SK-N-SH (cell line): ENCODE measurements around the gene NUSAP1. TPM values are rescaled to one million over a fixed set of nuclear protein-coding genes. Genes with fewer than 3 reads are reported as not detected.
"Not testable (repeated sequence)": the region's sequence is repeated elsewhere in the genome, so short reads cannot be mapped to it uniquely, and the experiment has no call there.

ENCODE experiments used
- CTCF ChIA-PET: fragments of 300-600, 350-600 bp; formaldehyde crosslinking; extraction: SDS; loops from one replicate; lab custom pipeline; 2021; lab: Yijun Ruan, JAX
- POLR2A ChIA-PET: fragments of 350-600 bp; sonication (Branson Sonifier 250); formaldehyde crosslinking; extraction: SDS; loops from one replicate; lab custom pipeline; 2020; ENCODE audit warnings: antibody characterized with exemption, inconsistent platforms; lab: Yijun Ruan, JAX
- DNase-seq: peaks from one replicate; pipeline ENCODE4 v3.0.0; 2012
- H2AFZ ChIP-seq: fragments of 200-600 bp; sonication (generic); 2 replicates; pipeline ENCODE4 v1.8.1; 2016; ENCODE audit warnings: antibody characterized with exemption, mild to moderate bottlenecking, low read depth
- H3F3A ChIP-seq: fragments of 200-600 bp; sonication (generic); replicated peaks from 2 replicates; pipeline ENCODE3; 2016; ENCODE audit warnings: antibody characterized with exemption, mild to moderate bottlenecking; ENCODE audit not compliant: insufficient read depth
- H3K27ac ChIP-seq, 2 experiments: fragments of 200-500 bp in 1 of 2; fragments of 200-600 bp in 1 of 2; sonication (Bioruptor generic) in 1 of 2; sonication (generic), shearing (Covaris generic) in 1 of 2; 2 replicates each; pipeline versions ENCODE4 v1.5.1 to v1.6.1; 2014 to 2016; ENCODE audit warnings: low read depth in 2 of 2, inconsistent platforms in 1 of 2, low read length in 1 of 2, mild to moderate bottlenecking in 1 of 2, mixed read lengths in 1 of 2
- H3K27me3 ChIP-seq: fragments of 200-600 bp; sonication (generic), shearing (Covaris generic); 2 replicates; pipeline ENCODE4 v1.6.1; 2016; ENCODE audit warnings: mixed run types; ENCODE audit not compliant: insufficient read depth
- H3K36me3 ChIP-seq, 2 experiments: fragments of 200-500 bp in 1 of 2; fragments of 200-600 bp in 1 of 2; sonication (Bioruptor generic) in 1 of 2; sonication (generic) in 1 of 2; replicated peaks in 1 of 2; 2 replicates each; pipeline versions ENCODE3 to v1.5.1; 2014 to 2016; ENCODE audit warnings: low read length in 1 of 2, mild to moderate bottlenecking in 1 of 2; ENCODE audit not compliant: insufficient read depth in 2 of 2, control insufficient read depth in 1 of 2
- H3K4me1 ChIP-seq, 2 experiments: fragments of 200-500 bp in 1 of 2; fragments of 200-600 bp in 1 of 2; sonication (Bioruptor generic) in 1 of 2; sonication (generic), shearing (Covaris generic) in 1 of 2; 2 replicates each; pipeline versions ENCODE4 v1.5.1 to v1.6.1; 2014 to 2016; ENCODE audit warnings: low read depth in 1 of 2, low read length in 1 of 2, mixed run types in 1 of 2; ENCODE audit not compliant: insufficient read depth in 2 of 2, control insufficient read depth in 1 of 2
- H3K4me2 ChIP-seq: fragments of 200-600 bp; sonication (generic), shearing (Covaris generic); 2 replicates; pipeline ENCODE4 v1.6.1; 2017; ENCODE audit warnings: mixed run types
- H3K4me3 ChIP-seq, 2 experiments: fragments of 200-500 bp in 1 of 2; fragments of 200-600 bp in 1 of 2; sonication (Bioruptor generic) in 1 of 2; sonication (generic), shearing (Covaris generic) in 1 of 2; 2 replicates each; pipeline versions ENCODE4 v1.5.1 to v1.8.1; 2014 to 2016; ENCODE audit warnings: low read depth in 2 of 2, inconsistent platforms in 1 of 2, low read length in 1 of 2, mild to moderate bottlenecking in 1 of 2, mixed read lengths in 1 of 2, moderate library complexity in 1 of 2
- H3K79me2 ChIP-seq: fragments of 200-600 bp; sonication (generic); 2 replicates; pipeline ENCODE4 v1.8.1; 2017; ENCODE audit warnings: mild to moderate bottlenecking; ENCODE audit not compliant: insufficient read depth
- H3K9ac ChIP-seq: fragments of 200-600 bp; sonication (generic); 2 replicates; pipeline ENCODE4 v1.6.1; 2017; ENCODE audit warnings: mixed run types
- H3K9me2 ChIP-seq: fragments of 200-600 bp; sonication (generic); 2 replicates; pipeline ENCODE4 v1.6.1; 2017; ENCODE audit warnings: mixed run types
- H3K9me3 ChIP-seq: fragments of 200-600 bp; sonication (generic); 2 replicates; pipeline ENCODE4 v1.6.1; 2017; ENCODE audit warnings: mixed run types, mild to moderate bottlenecking, moderate library complexity
- H4K20me1 ChIP-seq: fragments of 200-600 bp; sonication (generic); 2 replicates; pipeline ENCODE4 v1.6.1; 2017; ENCODE audit warnings: mild to moderate bottlenecking, mixed run types; ENCODE audit not compliant: insufficient read depth
- CTCF ChIP-seq: fragments of 200-600 bp; sonication (generic); IDR thresholded peaks from 2 replicates; pipeline ENCODE4 v1.6.1; 2017; ENCODE audit warnings: antibody characterized with exemption, mild to moderate bottlenecking, moderate library complexity
- ELF1 ChIP-seq: IDR thresholded peaks from 2 replicates; pipeline ENCODE4 v1.4.0; 2012
- FOXJ3 ChIP-seq: sonication (generic); formaldehyde crosslinking; IDR thresholded peaks from 2 replicates; pipeline ENCODE4 v1.5.1; 2020; ENCODE audit warnings: mild to moderate bottlenecking, missing genetic modification reagents
- GATA2 ChIP-seq: sonication (generic); formaldehyde crosslinking; IDR thresholded peaks from 2 replicates; pipeline ENCODE4 v1.5.0; 2020; ENCODE audit warnings: mild to moderate bottlenecking, missing genetic modification reagents
- MEF2A ChIP-seq: IDR thresholded peaks from 2 replicates; pipeline ENCODE4 v1.4.0; 2012; ENCODE audit warnings: low read depth, borderline replicate concordance
- MXI1 ChIP-seq: IDR thresholded peaks from 2 replicates; pipeline ENCODE4 v1.6.1; 2012; ENCODE audit warnings: mild to moderate bottlenecking, low read depth, low read length, improper control_type of control experiment
- POLR2AphosphoS5 ChIP-seq: IDR thresholded peaks from 2 replicates; pipeline ENCODE4 v1.6.1; 2012; ENCODE audit warnings: low read depth, low read length
- TEAD4 ChIP-seq: IDR thresholded peaks from 2 replicates; pipeline ENCODE4 v1.4.0; 2012; ENCODE audit warnings: mild to moderate bottlenecking, borderline replicate concordance; ENCODE audit not compliant: insufficient read depth
- WGBS: methylation state at CpG from one replicate; pipeline ENCODE4 v1.1.6; 2017; ENCODE audit warnings: low lambda C conversion rate; 5-methylcytosine and 5-hydroxymethylcytosine counted together
- polyA plus RNA-seq, 3 experiments: library from polyadenylated mRNA; depleted of rRNA; stranded (reverse); fragments of >200 nt; gene quantifications; 2 replicates each; pipeline ENCODE4 v1.2.3, GENCODE V29; 2012
- TF ChIP-seq, protein P1 (sequence below): IDR thresholded peaks from 2 replicates; pipeline ENCODE4; 2012
- TF ChIP-seq, protein P2 (sequence below): IDR thresholded peaks from 2 replicates; pipeline ENCODE4 v1.4.0; 2012; ENCODE audit warnings: low read depth, borderline replicate concordance

NUSAP1 gene
- polyA plus RNA-seq, 1 of the 3 experiments (the other 2 are of a cell fraction) = 41.1 TPM

DNA sequence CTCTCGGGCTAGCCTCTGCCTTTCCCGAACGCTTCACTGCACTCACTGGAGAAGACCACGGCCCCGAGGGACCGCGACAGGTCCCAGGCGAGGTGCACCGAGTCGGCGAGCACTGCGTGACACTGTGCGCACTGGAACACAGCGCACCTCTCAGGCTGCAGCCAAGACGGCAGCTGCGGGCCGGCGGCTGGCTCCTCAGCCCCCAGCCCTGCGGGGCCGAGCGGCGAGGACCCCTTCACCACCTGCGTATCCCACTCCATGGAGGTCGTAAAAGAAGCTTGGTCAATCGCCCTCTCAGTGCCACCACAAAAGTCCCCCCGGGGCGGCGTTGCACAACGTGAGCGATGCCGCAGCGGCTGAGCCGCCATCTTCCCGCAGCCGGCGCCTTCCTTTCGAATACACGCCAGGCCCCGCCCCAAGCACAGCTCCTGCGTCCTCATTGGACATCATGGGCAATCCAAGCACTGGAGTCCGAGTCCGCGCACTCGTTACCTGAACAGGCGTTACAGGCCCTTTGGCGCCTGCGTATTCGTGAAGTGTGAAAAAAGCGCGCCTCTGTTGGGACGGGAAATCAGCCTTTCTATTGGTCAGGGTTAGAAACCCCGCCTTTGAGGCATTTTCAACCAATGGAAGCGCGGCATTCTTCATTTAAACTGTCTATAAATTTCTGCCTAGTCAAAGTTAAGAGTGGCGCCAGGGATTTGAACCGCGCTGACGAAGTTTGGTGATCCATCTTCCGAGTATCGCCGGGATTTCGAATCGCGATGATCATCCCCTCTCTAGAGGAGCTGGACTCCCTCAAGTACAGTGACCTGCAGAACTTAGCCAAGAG, at the start of gene NUSAP1, which contains the start of gene OIP5 (continued):
- TF ChIP-seq CTCF (peak; percentile 45; the same call in 1 of the 2 replicates), MXI1 (peak; percentile 98), ELF1 (no peak), MEF2A (no peak), POLR2AphosphoS5 (peak; percentile 91), FOXJ3 (no peak), GATA2 (CRISPR knock-in tag) (no peak), TEAD4 (no peak)
- TF ChIP-seq, protein P1, sequence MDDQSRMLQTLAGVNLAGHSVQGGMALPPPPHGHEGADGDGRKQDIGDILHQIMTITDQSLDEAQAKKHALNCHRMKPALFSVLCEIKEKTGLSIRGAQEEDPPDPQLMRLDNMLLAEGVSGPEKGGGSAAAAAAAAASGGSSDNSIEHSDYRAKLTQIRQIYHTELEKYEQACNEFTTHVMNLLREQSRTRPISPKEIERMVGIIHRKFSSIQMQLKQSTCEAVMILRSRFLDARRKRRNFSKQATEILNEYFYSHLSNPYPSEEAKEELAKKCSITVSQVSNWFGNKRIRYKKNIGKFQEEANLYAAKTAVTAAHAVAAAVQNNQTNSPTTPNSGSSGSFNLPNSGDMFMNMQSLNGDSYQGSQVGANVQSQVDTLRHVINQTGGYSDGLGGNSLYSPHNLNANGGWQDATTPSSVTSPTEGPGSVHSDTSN = peak; percentile 76
- TF ChIP-seq, protein P2, sequence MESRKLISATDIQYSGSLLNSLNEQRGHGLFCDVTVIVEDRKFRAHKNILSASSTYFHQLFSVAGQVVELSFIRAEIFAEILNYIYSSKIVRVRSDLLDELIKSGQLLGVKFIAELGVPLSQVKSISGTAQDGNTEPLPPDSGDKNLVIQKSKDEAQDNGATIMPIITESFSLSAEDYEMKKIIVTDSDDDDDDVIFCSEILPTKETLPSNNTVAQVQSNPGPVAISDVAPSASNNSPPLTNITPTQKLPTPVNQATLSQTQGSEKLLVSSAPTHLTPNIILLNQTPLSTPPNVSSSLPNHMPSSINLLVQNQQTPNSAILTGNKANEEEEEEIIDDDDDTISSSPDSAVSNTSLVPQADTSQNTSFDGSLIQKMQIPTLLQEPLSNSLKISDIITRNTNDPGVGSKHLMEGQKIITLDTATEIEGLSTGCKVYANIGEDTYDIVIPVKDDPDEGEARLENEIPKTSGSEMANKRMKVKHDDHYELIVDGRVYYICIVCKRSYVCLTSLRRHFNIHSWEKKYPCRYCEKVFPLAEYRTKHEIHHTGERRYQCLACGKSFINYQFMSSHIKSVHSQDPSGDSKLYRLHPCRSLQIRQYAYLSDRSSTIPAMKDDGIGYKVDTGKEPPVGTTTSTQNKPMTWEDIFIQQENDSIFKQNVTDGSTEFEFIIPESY = no peak

DNA sequence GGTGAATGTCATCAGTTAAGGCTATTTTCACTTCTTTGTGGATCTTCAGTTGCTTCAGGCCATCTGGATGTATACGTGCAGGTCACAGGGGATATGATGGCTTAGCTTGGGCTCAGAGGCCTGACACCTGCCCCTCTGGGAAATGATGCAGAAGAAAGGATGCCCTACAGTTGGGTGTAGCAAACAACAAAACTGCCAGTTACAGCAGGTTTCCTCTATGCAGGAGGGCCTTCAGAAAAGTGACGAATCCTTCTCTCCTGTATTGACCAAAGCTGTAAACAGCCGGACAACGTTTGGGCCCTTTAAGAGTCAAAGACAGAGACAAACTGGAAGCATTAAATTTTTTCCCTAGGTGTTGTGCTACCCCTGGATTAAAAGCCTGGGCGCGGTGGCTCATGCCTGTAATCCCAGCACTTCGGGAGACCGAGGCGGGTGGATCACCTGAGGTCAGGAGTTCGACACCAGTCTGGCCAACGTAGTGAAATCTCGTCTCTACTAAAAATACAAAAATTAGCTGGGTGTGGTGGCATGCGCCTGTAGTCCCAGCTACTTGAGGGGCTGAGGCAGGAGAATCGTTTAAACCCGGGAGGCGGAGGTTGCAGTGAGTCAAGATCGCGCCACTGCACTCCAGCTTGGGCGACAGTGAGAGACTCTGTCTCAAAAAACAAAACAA, 49.6 kb upstream of the NUSAP1 start:
- H3K27me3 ChIP-seq, H3K9me3 ChIP-seq, H4K20me1 ChIP-seq, H3K9me2 ChIP-seq, DNase-seq, H3K4me1 ChIP-seq: not testable (repeated sequence)
- peak overlapping the region in 1 of 2 experiments; percentile 75; a peak in 2 of 4 replicates for H3K27ac ChIP-seq
- H3K9ac ChIP-seq = peak overlapping the region; percentile 41; the same call in 1 of the 2 replicates
- peak overlapping the region; percentile 60; the same call in 1 of the 2 replicates for H3K4me2 ChIP-seq
- H3F3A ChIP-seq = peaks cover 21% of the 10 kb centered on the region
- 72% methylated on average over 19 of the region's 19 CpGs for WGBS
- ChIA-PET CTCF (interaction anchor here (0.6 to 1.2 kb wide), 4 partner anchors 9 to 388 kb away, joined by 3 to 4 read pairs (median 3); no protein-coding TSS in a partner anchor), POLR2A (interaction anchor here (0.7 to 1.5 kb wide), 3 partner anchors 15 to 52 kb away, joined by 3 to 4 read pairs (median 3); partner anchors contain the start of genes CHP1, NUSAP1 and OIP5)
- peak overlapping the region in 1 of 2 experiments; percentile 75; a peak in 1 of 4 replicates for H3K4me3 ChIP-seq
- peaks cover 27 to 40% of the 10 kb centered on the region in 2 experiments for H3K36me3 ChIP-seq
- H2AFZ ChIP-seq = peak overlapping the region; percentile 81
- peaks cover 42% of the 10 kb centered on the region for H3K79me2 ChIP-seq
